ENCODE results near the gene TTC17.
A peak's percentile ranks its signal among the peaks of the same experiment; 100 is the strongest.

Gene TTC17

DNA sequence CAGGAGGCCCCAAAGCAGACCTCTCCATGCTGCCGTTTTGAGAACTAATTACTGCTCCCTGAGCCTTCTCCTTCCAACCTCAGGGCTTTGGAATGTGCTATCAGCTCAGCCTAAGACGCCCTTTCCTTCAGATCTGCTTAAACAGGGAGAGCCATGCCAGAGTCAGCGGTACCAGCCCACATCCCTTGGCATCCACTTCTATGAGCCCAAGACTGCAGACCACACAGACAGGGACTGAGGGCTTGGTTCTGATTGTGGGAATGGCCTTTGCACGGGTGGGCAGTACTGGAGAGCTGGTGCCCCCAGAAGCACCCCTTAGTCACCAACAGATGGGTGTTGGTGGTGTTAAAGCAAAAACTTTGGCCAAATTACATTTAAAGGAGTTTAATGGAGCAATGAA lies 146.5 kb downstream of the TTC17 start:
- H3K4me3 Mint-ChIP-seq = no peak overlapping the region
- H3K4me1 Mint-ChIP-seq = peaks cover 2 to 6% of the 10 kb centered on the region in 2 donors
- ATAC-seq (replicated peaks) (no peak), DNase-seq (no peak)
- peaks cover 2 to 5% of the 10 kb centered on the region in 2 donors for H3K36me3 Mint-ChIP-seq
- no peak overlapping the region for H3K27ac Mint-ChIP-seq
- peaks cover 5 to 7% of the 10 kb centered on the region in 2 donors for H3K9me3 Mint-ChIP-seq
- peaks cover 9 to 20% of the 10 kb centered on the region in 2 donors for H3K27me3 Mint-ChIP-seq

DNA sequence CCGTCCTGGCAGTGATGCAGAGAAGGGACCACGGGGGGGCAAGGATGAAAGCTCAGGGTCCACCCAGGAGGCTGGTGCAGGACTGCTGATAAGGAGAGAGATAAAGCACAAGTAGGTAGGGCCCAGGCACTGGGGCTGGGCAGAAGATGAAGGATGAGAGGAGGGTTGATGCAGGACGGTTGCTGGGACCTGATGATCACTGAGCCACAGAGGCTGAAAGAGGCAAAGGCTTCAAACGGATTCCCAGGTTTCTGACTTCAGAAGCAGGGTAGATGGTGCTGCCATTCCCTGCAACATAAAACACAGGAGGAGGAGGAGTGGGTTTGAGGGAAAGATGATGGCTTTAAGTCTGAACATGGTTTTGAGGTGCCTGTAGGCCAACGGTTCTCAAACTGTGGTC lies 148.5 kb downstream of the TTC17 start:
- H3K4me3 Mint-ChIP-seq = no peak overlapping the region
- ATAC-seq (replicated peaks) = no peak
- no peak overlapping the region for H3K27ac Mint-ChIP-seq
- H3K36me3 Mint-ChIP-seq = no peaks in the 10 kb centered on the region
- peaks cover 2 to 6% of the 10 kb centered on the region in 2 donors for H3K4me1 Mint-ChIP-seq
- no peak for DNase-seq
- H3K9me3 Mint-ChIP-seq = no peaks in the 10 kb centered on the region
- H3K27me3 Mint-ChIP-seq = peaks cover 4 to 5% of the 10 kb centered on the region in 2 donors

DNA sequence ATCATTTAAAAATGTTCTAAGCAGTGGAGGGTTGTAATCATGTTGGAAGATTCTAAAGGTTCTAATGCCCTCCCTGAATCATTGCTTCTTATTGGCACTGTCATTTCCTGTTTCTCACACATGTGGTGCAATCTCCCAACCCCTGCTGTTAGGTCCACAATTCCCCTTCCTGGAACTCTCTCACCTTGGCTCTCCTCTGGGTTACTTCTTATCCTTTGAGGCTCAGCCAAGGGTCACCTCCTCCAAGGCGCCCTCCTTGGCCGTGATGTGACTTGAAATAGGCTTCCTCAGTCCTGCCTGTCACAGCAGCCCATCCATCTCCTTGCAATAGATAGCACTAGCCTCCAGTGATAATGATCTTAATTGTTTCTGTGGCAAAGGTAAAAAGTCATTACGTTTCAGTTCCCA lies 149.8 kb downstream of the TTC17 start:
- Mint-ChIP-seq H3K27me3 (peaks cover 0 to 4% of the 10 kb centered on the region in 2 donors), H3K4me1 (peaks cover 2 to 6% of the 10 kb centered on the region in 2 donors), H3K4me3 (no peak overlapping the region), H3K9me3 (no peaks in the 10 kb centered on the region), H3K36me3 (no peaks in the 10 kb centered on the region), H3K27ac (no peak overlapping the region)
- DNase-seq = no peak
- peak; percentile 36 to 46 for ATAC-seq (replicated peaks)

DNA sequence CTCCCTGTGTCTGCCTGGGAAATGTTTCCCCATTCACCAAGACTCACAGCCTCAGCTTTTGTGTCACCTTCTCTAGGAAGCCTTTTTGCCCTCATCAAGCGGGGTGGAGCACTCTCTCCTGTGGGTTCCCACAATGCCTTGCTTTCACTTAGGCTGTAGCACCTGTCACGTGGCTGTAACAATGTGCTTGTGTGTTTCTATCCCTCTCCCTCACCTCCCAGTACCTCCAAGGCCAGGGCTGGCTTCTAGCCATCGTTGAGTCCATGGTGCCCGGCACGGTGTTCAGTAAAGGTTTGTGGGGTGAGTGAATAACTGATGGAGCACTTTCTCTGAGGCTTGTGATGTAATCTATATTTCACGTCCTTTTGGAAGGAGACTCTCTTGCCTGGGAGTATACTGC lies 153.2 kb downstream of the TTC17 start:
- DNase-seq (no peak), ATAC-seq (replicated peaks) (no peak)
- no peaks in the 10 kb centered on the region for H3K36me3 Mint-ChIP-seq
- H3K4me1 Mint-ChIP-seq = peaks cover 2 to 6% of the 10 kb centered on the region in 2 donors
- H3K4me3 Mint-ChIP-seq = no peak overlapping the region
- H3K9me3 Mint-ChIP-seq = no peaks in the 10 kb centered on the region
- peaks cover 13 to 15% of the 10 kb centered on the region in 2 donors for H3K27me3 Mint-ChIP-seq
- no peak overlapping the region for H3K27ac Mint-ChIP-seq

DNA sequence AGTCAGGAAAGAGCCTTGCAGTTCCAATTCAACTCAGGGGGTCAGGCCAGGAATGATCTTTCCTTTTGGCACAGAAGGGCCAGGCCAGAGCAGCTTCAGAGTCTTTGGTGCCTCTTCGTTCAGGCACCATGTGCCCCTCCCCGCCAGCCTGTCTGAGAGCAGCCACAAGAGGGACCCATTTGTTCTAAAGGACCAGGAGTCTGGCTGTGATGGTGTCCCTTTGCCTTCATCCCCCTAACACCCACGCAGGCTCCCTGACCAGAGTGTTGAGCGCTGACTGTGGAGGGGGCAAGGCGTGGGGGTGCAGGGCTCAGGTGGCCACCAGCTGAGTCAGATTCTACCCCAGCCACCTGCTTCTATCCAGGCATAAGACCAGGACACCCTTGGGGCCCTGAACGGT lies 156.4 kb downstream of the TTC17 start:
- Mint-ChIP-seq H3K36me3 (no peaks in the 10 kb centered on the region), H3K4me3 (no peak overlapping the region), H3K27ac (no peak overlapping the region), H3K4me1 (no peaks in the 10 kb centered on the region), H3K9me3 (peaks cover 2 to 5% of the 10 kb centered on the region in 2 donors), H3K27me3 (peaks cover 14 to 21% of the 10 kb centered on the region in 2 donors)
- DNase-seq (no peak), ATAC-seq (replicated peaks) (no peak)

DNA sequence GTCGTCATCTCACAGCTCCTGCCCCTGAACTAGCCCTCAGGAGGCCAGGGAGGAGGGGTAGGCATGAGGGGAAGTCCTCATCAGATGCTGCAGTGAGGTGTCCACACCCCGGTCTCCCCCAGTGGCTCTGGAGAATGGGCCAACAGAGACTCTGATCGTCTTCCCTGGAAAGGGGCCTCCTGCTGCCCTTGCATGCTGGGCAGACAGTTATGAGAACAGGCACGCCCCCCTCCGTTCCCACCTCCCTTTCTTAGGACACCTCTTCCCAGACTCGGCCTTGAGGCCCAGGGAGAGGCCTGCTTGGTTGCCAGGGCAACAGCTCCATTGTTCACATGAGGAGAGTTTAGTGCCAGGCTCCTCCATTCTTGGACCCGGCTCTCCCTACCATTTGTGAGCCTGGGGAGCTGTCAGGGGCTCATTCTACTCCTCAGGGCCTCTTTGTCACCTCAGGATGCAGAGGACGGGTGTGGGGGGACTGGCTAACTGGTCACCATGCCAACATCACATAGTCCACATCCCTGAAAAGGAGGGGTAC lies 157.7 kb downstream of the TTC17 start:
- Mint-ChIP-seq H3K4me1 (no peaks in the 10 kb centered on the region), H3K27ac (no peak overlapping the region), H3K9me3 (peaks cover 9 to 14% of the 10 kb centered on the region in 2 donors), H3K36me3 (peaks cover 2 to 6% of the 10 kb centered on the region in 2 donors), H3K4me3 (no peak overlapping the region), H3K27me3 (peaks cover 20 to 30% of the 10 kb centered on the region in 2 donors)
- ATAC-seq (replicated peaks) = no peak
- DNase-seq = no peak

DNA sequence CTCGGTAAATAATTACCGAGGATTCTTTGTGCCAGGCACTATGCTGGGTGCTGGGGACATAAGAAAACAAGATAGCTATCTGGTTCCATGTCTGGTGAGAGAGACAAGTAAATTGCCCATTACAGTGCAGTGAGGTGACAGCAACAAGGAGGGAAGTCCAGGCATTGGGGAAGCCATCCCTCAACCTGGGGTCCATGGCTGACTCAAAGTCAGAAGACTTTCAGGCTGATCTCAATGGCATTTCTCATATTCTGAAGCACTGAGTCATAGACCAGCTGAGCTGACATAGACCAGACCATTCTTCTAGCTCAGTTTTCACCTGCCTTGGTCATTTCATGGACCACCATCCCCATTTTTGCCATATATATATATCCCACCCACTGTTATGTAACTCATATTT lies 158.8 kb downstream of the TTC17 start:
- no peak for ATAC-seq (replicated peaks)
- Mint-ChIP-seq H3K27ac (no peak overlapping the region), H3K4me1 (no peaks in the 10 kb centered on the region), H3K4me3 (no peak overlapping the region), H3K27me3 (peaks cover 20 to 30% of the 10 kb centered on the region in 2 donors), H3K36me3 (peaks cover 2 to 6% of the 10 kb centered on the region in 2 donors), H3K9me3 (peaks cover 9 to 14% of the 10 kb centered on the region in 2 donors)
- DNase-seq = no peak

DNA sequence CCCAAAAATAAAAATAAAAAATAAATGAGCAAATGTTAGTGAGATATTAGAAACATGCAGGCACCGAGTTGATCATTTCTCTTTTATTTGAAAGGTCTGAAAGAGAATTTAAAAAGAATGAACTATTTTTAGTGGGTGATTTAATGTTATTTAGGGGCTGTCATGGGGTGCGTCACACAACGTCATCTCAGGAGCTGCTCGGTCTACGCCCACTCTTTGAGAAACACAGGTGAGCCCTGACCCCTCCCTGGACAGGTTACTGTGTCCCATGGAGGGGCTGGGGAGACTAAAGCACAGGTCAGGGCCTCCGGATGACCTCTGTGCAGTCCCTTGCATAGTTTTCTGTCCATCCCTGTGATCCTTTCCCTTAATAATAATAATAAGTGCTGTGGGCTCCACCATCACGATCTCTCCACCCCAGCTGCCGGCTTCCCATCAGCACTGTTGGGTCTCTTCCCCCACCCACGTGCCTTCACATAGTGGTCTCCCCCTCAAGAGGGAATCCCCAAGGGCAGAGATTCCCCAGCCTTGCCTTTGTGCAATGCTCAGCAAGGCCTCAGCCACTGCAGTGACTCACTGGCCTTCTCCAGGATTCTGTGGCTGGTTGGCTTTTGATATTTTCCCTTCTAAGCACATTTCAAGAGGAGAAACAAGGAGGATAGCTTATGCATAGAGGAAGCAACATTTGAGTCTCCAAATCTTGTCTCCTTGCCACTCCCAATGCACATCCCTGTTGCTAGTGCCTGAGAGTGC lies 159.9 kb downstream of the TTC17 start:
- DNase-seq (no peak), ATAC-seq (replicated peaks) (no peak)
- Mint-ChIP-seq H3K4me1 (peaks cover 0 to 5% of the 10 kb centered on the region in 2 donors), H3K27ac (no peak overlapping the region), H3K27me3 (peaks cover 20 to 30% of the 10 kb centered on the region in 2 donors), H3K36me3 (peaks cover 2 to 6% of the 10 kb centered on the region in 2 donors), H3K4me3 (no peak overlapping the region), H3K9me3 (peaks cover 9 to 14% of the 10 kb centered on the region in 2 donors)

DNA sequence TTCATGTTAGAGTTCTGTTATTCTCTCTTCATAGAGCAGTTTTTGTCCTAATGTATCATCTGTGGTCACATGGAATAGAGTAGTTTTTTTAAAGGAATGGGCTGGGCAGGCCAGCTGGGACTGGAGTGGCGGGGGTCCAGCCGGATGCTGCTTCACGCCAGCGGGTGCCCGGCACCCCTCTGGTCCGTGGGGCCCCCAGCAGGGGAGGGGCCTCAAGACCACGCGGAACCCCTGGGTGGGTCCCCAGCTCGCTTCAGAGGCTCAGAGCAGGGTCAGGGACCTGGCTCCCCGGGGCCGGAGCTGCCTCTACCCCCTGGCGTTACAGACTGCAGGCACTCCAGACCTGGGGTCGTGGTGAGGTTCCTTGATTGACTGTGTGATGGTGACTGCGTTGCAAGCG lies 162.8 kb downstream of the TTC17 start:
- DNase-seq (no peak), ATAC-seq (replicated peaks) (no peak)
- no peak overlapping the region for H3K27ac Mint-ChIP-seq
- peaks cover 11 to 20% of the 10 kb centered on the region in 2 donors for H3K27me3 Mint-ChIP-seq
- peaks cover 11 to 14% of the 10 kb centered on the region in 2 donors for H3K9me3 Mint-ChIP-seq
- H3K4me3 Mint-ChIP-seq = no peak overlapping the region
- H3K4me1 Mint-ChIP-seq = peaks cover 0 to 6% of the 10 kb centered on the region in 2 donors
- peaks cover 2 to 6% of the 10 kb centered on the region in 2 donors for H3K36me3 Mint-ChIP-seq

DNA sequence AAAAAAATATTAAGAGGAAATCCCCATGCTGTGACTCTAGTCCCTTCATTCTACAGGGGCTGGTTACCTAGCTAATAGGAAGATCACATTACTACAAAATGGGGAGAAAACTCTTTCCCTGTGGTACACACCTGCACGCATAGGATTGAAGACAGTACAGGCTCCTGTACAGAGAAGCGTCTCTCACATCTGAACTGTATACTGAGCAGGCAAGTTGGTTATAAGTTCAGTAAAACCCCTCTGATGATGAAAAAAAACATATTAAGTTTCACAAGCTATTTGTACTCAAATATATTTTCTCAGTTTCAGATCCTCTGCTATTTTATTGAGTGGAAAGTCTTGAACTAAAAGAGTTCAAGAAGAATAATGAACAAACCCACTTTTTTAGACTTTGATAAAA lies 164.9 kb downstream of the TTC17 start:
- peaks cover 9 to 19% of the 10 kb centered on the region in 2 donors for H3K27me3 Mint-ChIP-seq
- H3K4me3 Mint-ChIP-seq = no peak overlapping the region
- peaks cover 0 to 6% of the 10 kb centered on the region in 2 donors for H3K4me1 Mint-ChIP-seq
- H3K36me3 Mint-ChIP-seq = peaks cover 2 to 6% of the 10 kb centered on the region in 2 donors
- ATAC-seq (replicated peaks) (peak; percentile 36 to 41), DNase-seq (no peak)
- H3K27ac Mint-ChIP-seq = no peak overlapping the region
- peaks cover 11 to 14% of the 10 kb centered on the region in 2 donors for H3K9me3 Mint-ChIP-seq

DNA sequence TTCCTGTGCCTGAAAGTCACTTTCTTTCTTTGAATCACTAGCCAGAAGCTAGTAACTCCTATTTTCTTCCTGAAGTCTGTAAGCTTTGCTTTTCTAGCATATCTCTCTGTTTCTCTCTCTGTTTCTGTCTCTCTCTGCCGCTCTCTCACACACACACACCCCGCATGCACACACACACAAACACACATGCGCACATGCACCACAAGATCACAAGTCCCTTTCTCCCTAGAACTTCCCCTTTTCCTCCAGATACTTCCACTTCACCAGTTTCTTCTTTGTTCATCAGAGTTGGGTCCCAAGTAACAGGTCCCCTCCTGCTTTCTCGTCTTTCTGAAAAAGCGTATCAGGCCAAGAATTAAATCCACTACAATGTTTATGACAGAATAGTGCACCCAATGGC lies 173.3 kb downstream of the TTC17 start:
- Mint-ChIP-seq H3K36me3 (no peaks in the 10 kb centered on the region), H3K9me3 (peaks cover 0 to 1% of the 10 kb centered on the region in 2 donors), H3K4me3 (no peak overlapping the region), H3K4me1 (no peaks in the 10 kb centered on the region), H3K27ac (no peak overlapping the region), H3K27me3 (peaks cover 13 to 17% of the 10 kb centered on the region in 2 donors)
- ATAC-seq (replicated peaks) = no peak
- DNase-seq = no peak

DNA sequence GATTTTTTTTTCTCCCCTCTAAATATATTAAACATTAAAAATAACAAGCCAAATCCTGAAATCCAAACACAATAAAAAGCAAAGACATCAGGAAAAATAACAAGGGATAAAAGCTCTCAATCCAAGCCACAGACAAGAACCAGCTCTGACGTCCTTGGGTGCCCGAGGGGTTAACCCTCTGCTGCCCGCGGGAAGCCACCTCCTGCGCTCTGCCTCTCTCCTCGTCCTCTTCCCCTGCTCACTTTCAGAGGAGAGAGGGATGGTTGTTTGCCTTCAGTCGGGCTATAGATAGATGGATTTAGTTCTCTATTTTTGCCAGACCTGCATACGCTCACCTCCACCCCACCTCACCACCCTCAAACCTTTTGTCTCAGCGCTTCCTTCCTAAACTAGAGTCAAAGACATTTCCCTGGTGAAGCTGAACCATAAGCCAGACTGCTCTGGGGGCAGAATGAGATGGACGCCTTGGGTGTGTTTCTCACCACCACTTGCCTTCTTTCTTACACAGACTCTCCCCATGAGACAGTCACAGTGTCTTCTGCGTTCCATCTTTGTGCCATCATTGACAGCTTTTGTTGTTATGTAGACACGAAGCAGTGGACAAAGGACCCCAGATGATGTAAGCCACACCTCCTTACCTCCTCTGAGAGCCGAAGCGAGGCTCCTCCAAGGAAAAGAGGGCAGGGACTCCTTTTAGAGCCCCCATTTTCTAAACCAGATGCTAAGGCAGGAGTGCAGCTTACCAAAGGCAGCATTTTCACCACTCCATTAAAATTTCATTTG lies 179.3 kb downstream of the TTC17 start:
- Mint-ChIP-seq H3K4me3 (no peak overlapping the region), H3K27ac (no peak overlapping the region), H3K36me3 (no peaks in the 10 kb centered on the region), H3K9me3 (peaks cover 4% of the 10 kb centered on the region in 2 donors), H3K4me1 (no peaks in the 10 kb centered on the region), H3K27me3 (peaks cover 40 to 53% of the 10 kb centered on the region in 2 donors)
- DNase-seq (no peak), ATAC-seq (replicated peaks) (no peak)

DNA sequence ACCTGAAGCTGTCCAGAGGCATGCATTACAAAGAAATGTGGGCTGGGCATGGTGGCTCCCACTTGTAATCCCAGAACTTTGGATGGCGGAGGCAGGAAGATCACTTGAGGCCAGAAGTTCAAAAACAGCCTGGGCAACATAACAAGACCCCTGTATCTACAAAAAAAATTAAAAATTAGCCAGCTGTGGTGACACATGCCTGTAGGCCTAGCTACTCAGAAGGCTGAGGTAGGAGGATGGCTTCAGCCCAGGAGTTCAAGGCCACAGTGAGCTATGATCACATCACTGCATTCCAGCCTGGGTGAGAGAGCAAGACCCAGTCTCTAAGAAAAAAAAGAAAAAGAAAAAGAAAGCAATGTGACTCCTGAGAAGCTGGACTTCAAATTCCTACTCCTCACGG lies 183.3 kb downstream of the TTC17 start:
- no peak overlapping the region for H3K27ac Mint-ChIP-seq
- H3K4me3 Mint-ChIP-seq = no peak overlapping the region
- DNase-seq = no peak
- H3K27me3 Mint-ChIP-seq = peaks cover 48 to 58% of the 10 kb centered on the region in 2 donors
- H3K9me3 Mint-ChIP-seq = peaks cover 4 to 7% of the 10 kb centered on the region in 2 donors
- H3K36me3 Mint-ChIP-seq = peaks cover 0 to 3% of the 10 kb centered on the region in 2 donors
- no peak for ATAC-seq (replicated peaks)
- H3K4me1 Mint-ChIP-seq = peaks cover 0 to 2% of the 10 kb centered on the region in 2 donors

All from stimulated activated naive B cell treated with anti-CD40 and anti-IgM and Interleukin-4, amounts not matched to agents 10 μg/mL and 1 μg/mL and 100 μg/mL, for 72 hours (primary cell).